KMS-11 (cell line): ENCODE results near the gene SOX8.

ENCODE experiments used
- H2AFZ ChIP-seq: fragments of 200-600 bp; sonication (generic); 2 replicates; pipeline ENCODE4 v1.6.1; 2016; ENCODE audit warnings: antibody characterized with exemption, mixed run types, low read depth
- H3K27ac ChIP-seq: fragments of 200-600 bp; sonication (generic); 2 replicates; pipeline ENCODE4 v1.6.1; 2016; ENCODE audit warnings: mild to moderate bottlenecking, mixed run types
- H3K27me3 ChIP-seq: fragments of 200-600 bp; sonication (generic); 2 replicates; pipeline ENCODE4 v1.6.1; 2017; ENCODE audit warnings: mild to moderate bottlenecking, low read depth, mixed run types, moderate library complexity; ENCODE audit not compliant: insufficient read depth
- H3K36me3 ChIP-seq: fragments of 200-600 bp; sonication (generic); 2 replicates; pipeline ENCODE4 v1.6.1; 2017; ENCODE audit warnings: mild to moderate bottlenecking, mixed run types; ENCODE audit not compliant: insufficient read depth
- H3K4me1 ChIP-seq: fragments of 200-600 bp; sonication (generic); 2 replicates; pipeline ENCODE4 v1.6.1; 2016; ENCODE audit warnings: mild to moderate bottlenecking, low read depth, mixed run types; ENCODE audit not compliant: poor library complexity, severe bottlenecking
- H3K4me2 ChIP-seq: fragments of 200-600 bp; sonication (generic); 2 replicates; pipeline ENCODE4 v1.7.0; 2016; ENCODE audit warnings: mild to moderate bottlenecking, mixed run types
- H3K4me3 ChIP-seq: fragments of 200-600 bp; sonication (generic); IDR thresholded peaks from 2 replicates; pipeline ENCODE4 v1.6.1; 2017; ENCODE audit warnings: low read depth, low read length, mixed read lengths; ENCODE audit not compliant: insufficient read depth
- H3K79me2 ChIP-seq: fragments of 200-600 bp; sonication (generic); 2 replicates; pipeline ENCODE4 v1.6.1; 2016; ENCODE audit warnings: low read depth, mixed run types; ENCODE audit not compliant: insufficient read depth
- H3K9ac ChIP-seq: fragments of 200-600 bp; sonication (generic); 2 replicates; pipeline ENCODE4 v1.6.1; 2016; ENCODE audit warnings: mild to moderate bottlenecking, mixed run types
- H4K20me1 ChIP-seq: fragments of 200-600 bp; sonication (generic); 2 replicates; pipeline ENCODE4 v1.6.1; 2016; ENCODE audit warnings: mild to moderate bottlenecking, mixed run types; ENCODE audit not compliant: insufficient read depth
- TF ChIP-seq, protein P1 (sequence below): fragments of 200-600 bp; sonication (generic); conservative IDR thresholded peaks from 2 replicates; pipeline ENCODE4 v1.6.1; 2017; ENCODE audit warnings: low read depth, mild to moderate bottlenecking, antibody characterized with exemption, low read length, moderate library complexity, mixed read lengths

SOX8 gene

DNA sequence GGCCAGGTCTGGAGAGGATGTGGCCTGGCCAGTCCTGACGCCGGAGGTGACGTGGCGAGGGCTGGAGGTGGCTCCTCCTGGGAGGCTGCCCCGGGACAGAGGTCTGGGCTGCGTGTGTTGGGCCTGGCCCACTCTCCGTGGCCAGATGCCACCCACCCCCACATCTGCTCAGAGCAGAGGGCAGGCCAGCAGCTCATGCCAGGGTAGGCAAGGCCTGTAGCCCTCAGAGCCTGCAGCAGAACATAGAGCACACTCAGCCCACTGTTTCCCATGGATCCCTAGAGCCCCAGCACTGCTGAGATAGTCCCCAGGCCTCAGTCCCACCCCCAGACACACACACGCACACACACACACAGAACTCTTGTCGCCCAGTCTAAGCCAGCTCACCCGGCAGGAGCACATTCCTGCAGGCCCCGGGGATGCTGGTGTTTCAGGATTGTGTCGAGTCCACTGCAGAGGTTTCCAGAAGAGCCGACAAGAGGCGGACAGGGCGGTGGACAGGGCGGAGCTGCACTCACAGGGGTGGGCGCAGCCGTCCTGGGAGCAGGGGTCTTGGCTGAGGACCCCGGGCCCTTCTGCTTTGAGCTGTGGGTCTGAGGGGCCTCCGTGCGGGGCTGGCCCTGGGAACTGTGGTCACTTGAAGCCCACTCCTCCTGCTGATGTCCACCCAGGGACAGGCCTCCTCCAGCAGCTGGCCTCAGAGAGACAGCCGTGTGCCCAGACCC, 33.4 kb downstream of the SOX8 start:
- H3K79me2 ChIP-seq, result no peaks in the 10 kb centered on the region
- no peak overlapping the region for H3K4me3 ChIP-seq
- no peak overlapping the region for H3K27ac ChIP-seq
- H4K20me1 ChIP-seq, result no peaks in the 10 kb centered on the region
- H3K36me3 ChIP-seq, result no peaks in the 10 kb centered on the region
- H3K4me2 ChIP-seq, result no peak overlapping the region
- no peak overlapping the region for H2AFZ ChIP-seq
- TF ChIP-seq, protein P1, sequence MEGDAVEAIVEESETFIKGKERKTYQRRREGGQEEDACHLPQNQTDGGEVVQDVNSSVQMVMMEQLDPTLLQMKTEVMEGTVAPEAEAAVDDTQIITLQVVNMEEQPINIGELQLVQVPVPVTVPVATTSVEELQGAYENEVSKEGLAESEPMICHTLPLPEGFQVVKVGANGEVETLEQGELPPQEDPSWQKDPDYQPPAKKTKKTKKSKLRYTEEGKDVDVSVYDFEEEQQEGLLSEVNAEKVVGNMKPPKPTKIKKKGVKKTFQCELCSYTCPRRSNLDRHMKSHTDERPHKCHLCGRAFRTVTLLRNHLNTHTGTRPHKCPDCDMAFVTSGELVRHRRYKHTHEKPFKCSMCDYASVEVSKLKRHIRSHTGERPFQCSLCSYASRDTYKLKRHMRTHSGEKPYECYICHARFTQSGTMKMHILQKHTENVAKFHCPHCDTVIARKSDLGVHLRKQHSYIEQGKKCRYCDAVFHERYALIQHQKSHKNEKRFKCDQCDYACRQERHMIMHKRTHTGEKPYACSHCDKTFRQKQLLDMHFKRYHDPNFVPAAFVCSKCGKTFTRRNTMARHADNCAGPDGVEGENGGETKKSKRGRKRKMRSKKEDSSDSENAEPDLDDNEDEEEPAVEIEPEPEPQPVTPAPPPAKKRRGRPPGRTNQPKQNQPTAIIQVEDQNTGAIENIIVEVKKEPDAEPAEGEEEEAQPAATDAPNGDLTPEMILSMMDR, result no peak
- no peak overlapping the region for H3K9ac ChIP-seq
- H3K27me3 ChIP-seq, result peaks cover 95% of the 10 kb centered on the region
- no peaks in the 10 kb centered on the region for H3K4me1 ChIP-seq

DNA sequence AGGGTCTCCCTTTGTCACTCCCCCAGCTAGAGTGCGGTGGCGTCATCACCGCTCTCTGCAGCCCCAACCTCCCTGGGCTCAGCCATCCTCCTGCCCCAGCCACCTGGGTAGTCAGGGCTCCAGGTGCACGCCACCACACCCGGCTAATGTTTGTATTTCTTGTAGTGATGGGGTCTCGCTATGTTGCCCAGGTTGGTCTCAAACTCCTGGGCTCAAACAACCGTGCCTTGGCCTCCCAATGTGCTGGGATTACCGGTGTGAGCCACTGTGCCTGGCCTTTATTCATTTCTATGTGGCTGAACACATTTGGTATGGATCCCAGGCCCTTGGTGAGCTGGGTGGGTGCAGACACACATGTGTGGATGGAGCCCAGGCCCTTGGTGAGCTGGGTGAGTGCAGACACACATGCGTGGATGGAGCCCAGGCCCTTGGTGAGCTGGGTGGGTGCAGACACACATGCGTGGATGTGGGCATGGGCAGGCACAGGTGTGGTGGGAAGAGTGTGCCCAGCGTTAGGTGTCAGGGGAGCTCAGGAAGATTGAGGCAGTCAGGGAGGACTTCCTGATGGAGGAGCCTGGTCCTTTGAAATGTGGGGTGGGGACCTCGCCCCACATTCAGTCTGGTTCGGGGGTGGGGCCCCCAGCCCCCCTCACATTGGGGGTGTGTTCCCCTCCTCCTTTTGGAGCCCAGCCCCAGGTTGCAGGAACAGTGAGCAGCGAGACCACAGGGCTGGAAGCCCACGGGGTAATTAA, 37.1 kb downstream of the SOX8 start:
- no peaks in the 10 kb centered on the region for H3K4me1 ChIP-seq
- no peak overlapping the region for H3K27ac ChIP-seq
- H3K27me3 ChIP-seq, result peaks cover 95% of the 10 kb centered on the region
- H2AFZ ChIP-seq, result no peak overlapping the region
- no peaks in the 10 kb centered on the region for H3K79me2 ChIP-seq
- no peak overlapping the region for H3K9ac ChIP-seq
- no peaks in the 10 kb centered on the region for H4K20me1 ChIP-seq
- H3K4me3 ChIP-seq, result no peak overlapping the region
- TF ChIP-seq, protein P1, result no peak
- H3K36me3 ChIP-seq, result no peaks in the 10 kb centered on the region
- no peak overlapping the region for H3K4me2 ChIP-seq

DNA sequence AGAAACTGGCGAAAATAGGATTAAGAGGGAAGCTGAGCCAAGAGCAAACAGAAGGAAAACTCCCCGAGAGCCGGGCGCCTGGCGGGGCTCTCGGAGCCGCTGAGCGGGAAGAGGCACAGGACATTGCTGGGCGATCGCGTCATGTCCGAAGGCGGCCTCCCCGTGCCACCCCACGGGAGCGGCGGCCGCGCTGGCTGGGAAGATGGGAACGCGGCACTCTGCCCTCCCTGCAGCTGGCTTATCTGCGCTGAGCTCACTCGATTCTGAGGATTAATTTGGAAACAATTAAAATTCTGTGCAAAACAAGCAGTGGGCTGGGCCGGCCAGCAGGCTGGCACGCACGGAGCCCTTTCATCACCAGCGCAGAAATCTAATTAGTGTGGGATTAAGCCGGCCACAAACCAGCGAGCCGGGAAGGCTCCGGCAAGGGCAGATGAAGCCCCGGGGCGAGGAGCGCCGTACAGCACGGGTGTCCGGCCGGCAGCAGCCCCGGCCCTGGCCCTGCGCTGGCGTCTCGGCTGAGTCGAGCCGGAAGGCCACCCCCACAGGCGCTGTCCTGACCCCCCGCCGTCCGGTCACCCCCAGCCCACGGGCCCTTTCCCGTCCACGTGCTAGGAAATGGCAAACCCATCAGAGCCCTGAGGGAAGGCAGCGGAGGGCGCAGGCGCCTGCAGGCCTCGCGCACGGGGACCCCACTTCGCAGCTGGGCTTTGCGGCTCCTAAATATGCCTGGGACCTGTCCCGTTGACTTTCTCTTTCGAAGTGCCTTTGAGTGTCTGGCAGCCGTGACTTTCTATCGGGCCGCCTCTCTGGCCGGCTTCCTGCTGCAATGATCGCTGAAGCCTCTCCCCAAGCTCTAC, 37.9 kb downstream of the SOX8 start:
- TF ChIP-seq, protein P1, result no peak
- H3K4me1 ChIP-seq, result no peaks in the 10 kb centered on the region
- no peak overlapping the region for H2AFZ ChIP-seq
- no peaks in the 10 kb centered on the region for H3K36me3 ChIP-seq
- no peak overlapping the region for H3K4me3 ChIP-seq
- no peaks in the 10 kb centered on the region for H3K79me2 ChIP-seq
- H4K20me1 ChIP-seq, result no peaks in the 10 kb centered on the region
- H3K27ac ChIP-seq, result no peak overlapping the region
- no peak overlapping the region for H3K4me2 ChIP-seq
- H3K9ac ChIP-seq, result no peak overlapping the region
- H3K27me3 ChIP-seq, result peaks cover 97% of the 10 kb centered on the region

DNA sequence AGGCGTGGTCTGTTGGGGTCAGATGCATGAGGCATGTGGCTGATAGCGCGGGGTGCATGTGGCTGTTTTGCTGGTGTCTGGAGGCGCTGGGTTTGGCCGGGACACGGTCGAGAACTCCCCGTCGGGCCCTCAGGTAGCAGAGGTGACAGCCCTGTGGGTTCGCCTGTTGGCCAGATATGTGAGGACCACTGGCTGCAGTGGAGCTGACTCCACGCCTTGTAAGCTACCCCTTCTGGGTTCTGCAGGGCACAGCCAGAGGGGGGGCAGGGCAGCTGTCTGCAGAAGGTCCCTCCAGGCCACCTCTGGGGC, 38.5 kb downstream of the SOX8 start:
- TF ChIP-seq, protein P1, result no peak
- peaks cover 97% of the 10 kb centered on the region for H3K27me3 ChIP-seq
- no peaks in the 10 kb centered on the region for H3K36me3 ChIP-seq
- H3K9ac ChIP-seq, result no peak overlapping the region
- H3K27ac ChIP-seq, result no peak overlapping the region
- H4K20me1 ChIP-seq, result no peaks in the 10 kb centered on the region
- no peak overlapping the region for H2AFZ ChIP-seq
- no peaks in the 10 kb centered on the region for H3K79me2 ChIP-seq
- no peaks in the 10 kb centered on the region for H3K4me1 ChIP-seq
- no peak overlapping the region for H3K4me3 ChIP-seq
- no peak overlapping the region for H3K4me2 ChIP-seq
